ENCODE results near the gene ATF3.

Gene ATF3

DNA sequence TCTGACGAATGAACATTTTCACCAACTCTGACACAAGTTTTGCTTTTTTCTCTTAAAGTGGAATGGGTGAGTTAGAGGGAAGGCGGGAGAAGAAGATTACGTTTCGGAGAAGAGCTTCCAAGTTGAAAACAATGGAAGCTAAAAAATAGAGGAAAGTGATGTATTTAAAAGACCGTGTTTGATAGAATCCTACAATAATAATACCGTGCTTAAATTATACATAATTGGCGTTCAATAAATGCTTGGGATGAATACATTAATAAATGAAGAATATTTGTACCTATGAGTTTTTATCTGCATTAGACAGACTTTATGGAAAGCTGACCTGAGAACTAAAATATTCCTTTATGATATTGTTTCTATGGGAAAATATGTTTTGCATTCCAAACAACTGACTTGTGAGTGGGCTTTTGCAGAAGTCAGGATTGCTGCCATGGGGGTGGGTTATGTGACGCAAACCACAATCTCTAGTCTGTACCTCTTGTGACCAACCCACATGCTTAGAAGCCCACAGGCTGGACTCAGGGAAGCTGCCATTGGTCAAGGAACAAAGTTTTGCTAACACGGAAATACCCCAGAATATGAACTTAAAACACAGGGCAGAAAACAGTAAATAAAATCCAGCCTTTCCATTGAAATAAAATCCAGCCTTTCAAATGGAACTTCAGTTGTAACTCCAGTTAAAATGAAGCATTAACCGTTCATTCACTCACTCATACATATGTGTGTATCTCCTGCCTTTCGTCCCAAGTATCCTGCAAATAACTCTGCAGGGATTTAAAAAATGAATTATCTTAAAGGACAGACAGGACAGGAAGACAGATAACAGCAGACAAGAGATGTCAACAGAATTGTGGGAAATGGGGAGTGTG is 21.3 kb upstream of the ATF3 start:
- DNase-seq, result no peak

DNA sequence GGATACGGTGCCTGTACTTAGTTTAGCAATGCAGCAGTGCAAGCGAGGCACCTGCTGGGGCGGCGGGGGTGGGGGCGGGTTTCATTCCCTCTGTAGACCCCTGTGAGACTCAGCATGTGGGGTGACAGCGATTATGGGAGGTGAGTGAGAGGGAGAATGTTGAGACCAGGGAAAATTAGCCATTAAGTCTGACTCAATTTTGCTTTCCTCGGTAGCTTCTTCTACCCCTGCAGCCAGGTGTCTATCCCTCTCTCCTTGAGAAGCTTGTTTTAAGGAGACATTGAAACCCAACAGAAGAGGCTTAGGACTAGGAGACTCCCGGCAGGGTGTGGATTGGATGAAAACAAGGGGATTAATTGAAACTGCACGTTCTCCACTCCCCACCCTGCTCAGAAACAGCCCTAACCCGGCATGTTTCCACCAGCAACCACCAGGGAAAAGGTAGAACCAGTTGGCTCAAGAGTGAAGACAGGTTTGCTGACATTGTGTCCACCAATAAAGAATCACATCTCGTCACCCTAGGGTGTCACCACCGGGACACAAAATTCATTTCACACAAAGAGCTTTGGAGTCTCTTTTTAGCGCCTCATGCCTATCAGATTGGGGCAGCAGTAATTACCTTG is 20.6 kb upstream of the ATF3 start:
- no peak for DNase-seq

GRCh38 chr1:212589446-212589845 is 19.1 kb upstream of the ATF3 start:
- no peak for DNase-seq

DNA sequence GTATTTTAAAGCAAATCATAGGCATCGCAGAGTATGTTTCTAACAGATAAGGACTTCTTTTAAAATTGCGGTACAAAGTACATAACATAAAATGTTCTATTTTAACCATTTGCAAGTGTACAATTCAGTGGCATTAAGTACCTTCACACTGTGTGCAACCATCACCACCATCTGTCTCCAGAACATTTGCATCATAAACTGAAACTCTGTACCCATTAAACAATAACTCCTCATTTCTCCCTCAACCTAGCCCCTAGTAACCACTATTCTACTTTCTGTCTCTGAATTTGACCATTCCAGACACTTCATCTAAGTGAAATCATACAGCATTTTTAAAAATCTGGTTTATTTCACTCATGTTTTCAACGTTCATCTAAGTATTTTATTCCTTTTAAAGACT is 16.6 kb upstream of the ATF3 start:
- no peak for DNase-seq

DNA sequence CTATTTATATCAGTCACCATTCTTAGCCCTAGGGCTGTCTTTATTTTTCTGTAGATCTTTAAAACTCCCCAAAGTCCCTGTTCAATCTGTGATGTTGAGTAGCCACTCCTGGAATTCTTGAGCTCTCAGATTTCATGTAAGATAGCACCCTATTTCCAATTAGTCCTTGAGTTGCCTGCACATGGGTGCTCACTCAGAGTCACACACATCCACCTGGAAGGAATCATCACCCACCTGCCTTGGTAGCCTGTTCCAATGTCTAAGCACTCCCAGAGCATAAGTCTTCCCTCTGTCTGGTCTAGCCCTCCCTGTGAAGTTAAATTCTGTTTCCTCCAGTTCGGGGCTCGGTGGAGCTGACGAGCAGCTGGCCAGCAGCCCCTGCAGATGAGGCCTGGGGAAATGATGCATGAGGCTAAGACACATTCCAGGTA is 14.7 kb upstream of the ATF3 start:
- DNase-seq, result no peak

- DNase-seq, result peak; percentile 59
Observed at GRCh38 chr1:212594640-212595039, 13.9 kb upstream of the ATF3 start.

GRCh38 chr1:212595229-212595628 is 13.3 kb upstream of the ATF3 start:
- no peak for DNase-seq

GRCh38 chr1:212595787-212596714 is 12.5 kb upstream of the ATF3 start:
- no peak for DNase-seq

- DNase-seq, result no peak
Observed at GRCh38 chr1:212596798-212597197, 11.8 kb upstream of the ATF3 start.

- DNase-seq, result no peak
Observed at GRCh38 chr1:212597487-212597886, 11.1 kb upstream of the ATF3 start.

GRCh38 chr1:212600071-212600915 is 8.3 kb upstream of the ATF3 start:
- DNase-seq, result no peak

GRCh38 chr1:212600980-212601379 is 7.6 kb upstream of the ATF3 start:
- no peak for DNase-seq

DNA sequence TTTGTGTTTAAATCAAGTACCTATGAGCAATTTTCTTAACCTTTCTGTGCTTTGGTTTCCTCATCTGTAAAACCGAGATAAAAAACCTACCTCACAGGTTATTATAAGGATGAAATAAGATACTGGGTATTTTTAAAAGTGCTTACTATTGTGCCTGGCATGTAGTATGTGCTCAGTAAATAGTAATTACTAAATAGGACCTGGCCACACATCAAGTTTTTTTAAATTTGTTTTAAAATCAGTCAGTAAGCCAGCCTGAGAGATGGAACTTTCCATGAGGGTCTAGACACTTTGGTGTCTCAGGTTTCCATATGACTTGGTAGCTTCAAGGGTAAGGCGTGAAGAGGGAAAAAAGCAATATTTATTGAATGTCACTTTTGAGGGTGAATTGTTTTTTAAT is 7.0 kb upstream of the ATF3 start:
- no peak for DNase-seq

- DNase-seq, result no peak
Observed at GRCh38 chr1:212605441-212606394, 2.8 kb upstream of the ATF3 start.

GRCh38 chr1:212606395-212607205 is 2.0 kb upstream of the ATF3 start:
- DNase-seq, result peak; percentile 23

DNA sequence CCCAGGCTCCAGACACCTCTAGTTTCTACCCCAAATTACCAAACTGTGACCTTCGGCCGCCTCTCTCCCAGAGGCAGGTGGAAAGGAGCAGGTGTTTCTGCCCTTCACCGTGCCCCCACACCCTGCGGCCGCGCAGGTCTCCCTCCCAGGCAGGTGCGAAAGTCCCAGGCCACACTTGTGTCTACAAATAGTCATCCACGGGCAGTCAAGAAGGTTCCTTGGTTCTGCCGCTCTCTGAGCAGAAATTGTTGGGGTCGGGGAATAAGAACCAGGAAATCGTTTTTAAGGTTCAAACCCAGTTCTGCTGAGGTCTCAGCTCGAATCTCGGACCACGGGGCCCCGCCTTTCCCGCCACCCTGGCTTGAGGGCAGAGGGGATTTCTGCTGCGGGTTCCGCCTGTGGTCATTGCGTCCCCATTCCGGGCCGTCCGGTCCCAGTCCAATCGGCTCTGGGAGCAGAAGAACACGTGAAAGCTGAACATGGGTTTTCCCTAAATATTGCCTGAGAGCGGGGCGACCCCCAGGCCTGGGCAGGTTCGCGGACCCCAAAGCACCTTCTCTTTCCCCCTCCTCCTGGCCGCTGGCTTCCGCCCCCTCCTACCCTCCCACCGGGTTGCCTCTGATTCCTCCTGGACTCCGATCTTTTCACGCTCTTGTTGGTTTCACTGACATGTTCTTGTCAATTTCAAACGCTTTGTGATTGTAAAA is 1.2 kb upstream of the ATF3 start:
- DNase-seq, result no peak

- DNase-seq, result no peak
Observed at GRCh38 chr1:212607913-212608391, 609 bp upstream of the ATF3 start.

DNA sequence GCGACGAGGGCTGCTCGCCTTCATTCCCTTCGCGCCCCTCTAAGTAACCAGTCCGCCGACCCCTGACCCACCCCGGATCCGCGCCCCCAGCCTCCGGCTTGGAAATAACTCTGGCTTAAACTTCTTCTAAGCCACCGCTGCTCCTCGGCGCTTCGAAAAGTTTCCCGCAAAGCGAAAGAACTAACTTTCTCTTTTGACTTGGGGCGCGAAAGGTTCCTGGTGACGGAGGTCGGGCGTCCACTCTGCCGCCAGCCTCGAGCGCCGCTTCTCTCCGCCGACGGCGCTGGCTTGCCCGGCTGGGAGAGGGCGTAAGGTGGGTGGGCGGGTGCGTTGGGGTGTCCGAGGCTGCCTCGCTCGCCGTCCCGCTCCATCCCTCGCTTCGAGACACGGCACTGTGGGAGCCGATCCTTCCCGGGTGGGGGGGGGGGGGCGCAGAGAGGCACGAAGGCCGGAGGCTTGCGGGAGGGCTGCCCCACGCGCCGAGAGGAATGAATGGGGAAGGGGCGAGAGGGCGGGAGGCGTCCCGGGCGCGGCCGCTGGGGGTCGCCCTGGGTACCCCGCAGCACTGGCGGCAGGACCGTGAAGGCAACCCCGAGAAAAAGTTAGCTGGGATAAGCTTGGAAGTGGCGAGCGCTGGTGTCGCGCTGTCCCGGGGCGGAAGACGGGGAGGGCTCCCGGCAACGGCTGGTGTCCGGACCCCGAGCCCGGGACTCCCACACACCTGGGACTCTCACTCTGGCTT is 569 bp downstream of the ATF3 start:
- DNase-seq, result no peak
